ENCODE data around the gene GLIPR1L2. TPM values are rescaled to one million over a fixed set of nuclear protein-coding genes. Genes with fewer than 3 reads are reported as not detected.
"Not testable (repeated sequence)": the region's sequence is repeated elsewhere in the genome, so short reads cannot be mapped to it uniquely, and the experiment has no call there.

Gene GLIPR1L2
- total RNA-seq, 1 donor from 2014 or later, result 2.1 TPM

DNA sequence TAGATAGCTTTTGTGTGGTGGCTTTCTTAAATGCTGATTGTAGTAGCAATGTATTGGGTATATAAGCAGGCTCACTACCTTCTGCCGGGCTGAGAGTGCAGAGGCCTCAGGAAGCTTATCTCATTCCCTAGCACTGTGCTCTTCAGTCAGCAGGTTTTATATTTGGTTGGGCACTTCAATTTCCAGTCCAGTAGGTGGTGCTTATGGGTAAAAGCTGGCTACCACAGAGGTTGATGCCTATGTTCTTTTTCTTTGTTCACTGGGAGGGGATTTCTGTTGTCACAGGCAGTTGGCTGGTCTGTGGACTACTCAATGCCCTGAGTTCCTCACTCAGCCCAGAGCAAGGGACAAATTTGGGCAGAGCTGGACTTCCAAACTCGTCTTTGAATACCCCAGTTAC lies 46.7 kb downstream of the GLIPR1L2 start:
- no peak for DNase-seq

DNA sequence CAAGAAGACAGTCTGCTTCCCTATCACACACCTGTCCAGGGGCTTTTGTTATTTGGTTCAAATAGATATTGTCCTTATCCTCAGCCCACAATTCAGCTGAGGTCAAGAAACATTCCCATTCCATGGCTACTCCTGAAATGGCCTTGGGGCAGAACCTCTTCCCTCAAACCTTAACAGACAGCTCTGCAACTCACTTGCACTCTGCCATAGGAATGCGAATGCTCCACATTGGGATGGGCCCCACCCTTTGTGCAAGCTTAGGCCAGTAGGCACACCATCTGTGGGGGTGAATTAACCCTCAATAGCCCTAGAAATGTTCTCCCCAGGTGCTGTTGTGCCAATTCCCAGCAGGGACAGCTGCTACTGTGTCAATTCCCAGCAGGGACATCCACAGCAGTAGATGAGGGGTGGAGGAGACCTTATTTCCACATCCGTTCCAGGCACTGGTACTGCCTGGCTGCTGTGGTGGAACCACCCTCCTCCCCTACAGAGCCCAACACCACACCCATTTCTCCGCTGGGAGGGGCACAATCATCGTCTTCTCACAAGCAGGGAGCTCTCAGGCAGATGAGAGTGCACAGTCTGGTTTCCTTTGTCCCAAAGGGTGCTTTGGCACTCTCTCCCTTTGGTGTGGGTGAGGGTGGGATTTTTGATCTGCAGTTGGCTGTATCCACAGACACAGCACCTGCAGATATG lies 47.3 kb downstream of the GLIPR1L2 start:
- no peak for DNase-seq

DNA sequence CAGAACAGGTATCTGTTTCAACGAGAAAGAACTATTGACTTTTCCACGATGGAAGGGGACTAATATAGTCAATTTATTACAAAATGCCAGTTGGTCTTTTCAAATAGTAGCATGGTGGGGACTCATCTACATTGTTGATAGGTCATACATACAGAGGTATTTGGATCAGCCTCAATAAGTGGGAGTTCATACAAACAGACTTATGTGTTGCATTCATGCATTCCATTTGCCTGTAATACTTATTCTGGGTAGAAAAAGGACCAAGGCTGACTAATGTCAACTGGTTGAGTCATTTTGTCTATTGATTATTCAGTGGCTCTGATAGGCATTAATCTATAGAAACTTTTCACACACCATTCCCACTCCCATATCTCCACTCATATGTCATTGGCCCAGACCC lies 48.2 kb downstream of the GLIPR1L2 start:
- no peak for DNase-seq

DNA sequence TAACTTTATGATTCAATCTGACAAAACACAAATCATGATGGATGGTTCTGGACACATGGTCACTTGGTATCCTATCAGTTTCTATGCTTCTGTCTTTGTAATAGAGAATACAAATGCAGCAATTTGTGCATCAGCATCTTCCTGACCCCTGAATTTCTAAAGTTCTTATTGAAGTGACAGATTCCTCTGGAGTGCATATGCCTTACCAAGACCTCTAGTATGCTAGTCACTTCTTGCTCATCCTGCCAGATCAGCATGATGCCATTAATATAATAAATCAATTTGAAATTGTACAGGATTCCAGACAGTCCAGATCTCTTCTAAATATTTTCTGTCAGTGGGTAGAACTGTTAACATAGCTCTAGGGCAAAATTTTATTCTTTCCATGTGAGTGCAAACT lies 49.0 kb downstream of the GLIPR1L2 start:
- no peak for DNase-seq

DNA sequence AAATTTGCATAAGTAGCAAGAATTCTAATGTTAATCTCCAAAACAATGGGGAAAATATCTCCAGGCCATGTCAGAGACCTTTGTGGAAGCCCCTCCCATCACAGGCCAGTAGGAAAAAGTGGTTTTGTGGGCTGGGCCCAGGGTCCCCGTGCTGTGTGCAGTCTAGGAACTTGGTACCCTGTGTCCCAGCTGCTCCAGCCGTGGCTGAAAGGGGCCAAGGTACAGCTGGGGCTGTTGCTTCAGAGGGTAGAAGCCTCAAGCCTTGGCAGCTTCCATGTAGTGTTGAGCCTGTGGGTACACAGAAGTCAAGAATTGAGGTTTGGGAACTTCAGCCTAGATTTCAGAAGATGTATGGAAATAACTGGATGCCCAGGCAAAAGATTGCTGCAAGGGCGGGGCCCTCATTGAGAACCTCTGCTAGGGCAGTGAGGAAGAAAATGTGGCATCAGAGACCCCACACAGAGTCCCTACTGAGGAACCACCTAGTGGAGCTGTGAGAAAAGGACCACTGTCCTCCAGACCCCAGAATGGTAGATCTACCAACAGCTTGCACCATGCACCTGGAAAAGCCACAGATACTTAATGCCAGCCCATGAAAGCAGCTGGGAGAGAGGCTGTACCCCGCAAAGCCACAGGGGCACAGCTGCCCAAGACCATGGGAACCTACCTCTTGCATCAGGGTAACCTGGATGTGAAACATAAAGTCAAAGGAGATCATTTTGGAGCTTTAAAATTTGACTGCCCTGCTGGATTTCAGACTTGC lies 51.0 kb downstream of the GLIPR1L2 start:
- DNase-seq, result not testable (repeated sequence)

DNA sequence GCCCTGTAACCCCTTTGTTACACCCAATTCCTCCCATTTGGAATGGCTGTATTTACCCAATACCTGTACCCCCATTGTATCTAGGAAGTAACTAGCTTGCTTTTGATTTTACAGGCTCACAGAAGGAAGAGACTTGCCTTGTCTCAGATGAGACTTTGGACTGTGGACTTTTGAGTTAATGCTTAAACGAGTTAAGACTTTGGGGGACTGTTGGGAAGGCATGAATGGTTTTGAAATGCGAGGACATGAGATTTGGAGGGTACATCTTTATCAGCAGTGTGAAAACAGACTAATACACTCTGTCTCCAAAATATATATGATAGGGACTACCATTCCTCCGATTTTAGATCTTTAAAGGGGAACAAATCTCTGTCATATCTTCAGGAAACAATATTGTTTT lies 51.6 kb downstream of the GLIPR1L2 start:
- not testable (repeated sequence) for DNase-seq

DNA sequence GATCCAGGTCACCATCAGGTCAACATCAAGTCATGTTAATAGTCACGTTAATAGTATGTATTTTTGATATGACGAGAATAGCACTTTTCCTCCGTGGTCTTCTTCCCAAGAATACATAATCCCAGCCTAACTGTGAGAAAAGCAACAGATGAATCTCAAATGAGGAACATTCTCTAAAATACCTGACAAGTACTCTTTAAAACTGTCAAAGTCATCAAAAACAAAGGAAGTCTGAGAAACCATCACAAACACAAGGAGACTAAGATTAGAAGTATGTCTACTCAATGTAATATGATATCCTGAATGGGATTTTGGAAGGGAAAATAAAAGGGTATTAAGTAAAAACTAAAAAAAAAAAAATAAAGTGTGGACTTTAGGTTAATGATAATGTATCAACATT lies 52.8 kb downstream of the GLIPR1L2 start:
- DNase-seq, result no peak

DNA sequence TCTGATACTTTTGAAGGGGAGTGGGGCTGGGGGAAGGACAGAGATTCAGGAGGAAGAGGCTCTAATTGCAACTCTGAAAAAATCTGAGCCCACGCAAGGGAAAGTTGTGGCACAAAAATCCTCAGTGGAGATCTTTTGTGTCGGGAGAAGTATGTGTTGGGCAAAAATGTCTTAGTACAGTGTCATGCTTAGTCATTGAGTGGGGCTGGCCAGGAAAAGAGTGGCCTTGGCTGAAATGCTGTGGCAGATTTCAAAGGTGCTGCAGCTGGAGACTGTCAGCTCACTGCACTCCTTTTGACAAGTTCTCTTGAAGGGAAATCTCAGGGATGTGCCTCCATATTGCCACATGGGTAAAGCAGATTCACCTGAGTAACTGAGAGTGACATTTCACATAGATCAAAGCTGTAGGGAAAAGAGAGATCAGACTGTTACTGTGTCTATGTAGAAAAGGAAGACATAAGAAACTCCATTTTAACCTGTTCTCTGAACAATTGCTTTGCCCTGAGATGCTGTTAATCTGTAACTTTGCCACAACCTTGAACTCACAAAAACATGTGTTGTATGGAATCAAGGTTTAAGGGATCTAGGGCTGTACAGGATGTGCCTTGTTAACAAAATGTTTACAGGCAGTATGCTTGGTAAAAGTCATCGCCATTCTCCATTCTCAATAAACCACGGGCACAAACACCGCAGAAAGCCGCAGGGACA lies 53.7 kb downstream of the GLIPR1L2 start:
- no peak for DNase-seq

DNA sequence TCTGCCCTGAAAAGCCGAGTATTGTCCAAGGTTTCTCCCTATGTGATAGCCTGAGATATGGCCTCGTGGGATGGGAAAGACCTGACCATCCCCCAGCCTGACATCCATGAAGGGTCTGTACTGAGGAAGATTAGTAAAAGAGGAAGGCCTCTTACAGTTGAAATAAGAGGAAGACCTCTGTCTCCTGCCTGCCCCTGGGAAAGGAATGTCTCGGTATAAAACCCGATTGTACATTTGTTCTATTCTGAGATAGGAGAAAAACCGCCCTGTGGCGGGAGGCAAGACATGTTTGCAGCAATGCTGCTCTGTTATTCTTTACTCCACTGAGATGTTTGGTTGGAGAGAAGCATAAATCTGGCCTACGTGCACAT lies 54.2 kb downstream of the GLIPR1L2 start:
- not testable (repeated sequence) for DNase-seq

DNA sequence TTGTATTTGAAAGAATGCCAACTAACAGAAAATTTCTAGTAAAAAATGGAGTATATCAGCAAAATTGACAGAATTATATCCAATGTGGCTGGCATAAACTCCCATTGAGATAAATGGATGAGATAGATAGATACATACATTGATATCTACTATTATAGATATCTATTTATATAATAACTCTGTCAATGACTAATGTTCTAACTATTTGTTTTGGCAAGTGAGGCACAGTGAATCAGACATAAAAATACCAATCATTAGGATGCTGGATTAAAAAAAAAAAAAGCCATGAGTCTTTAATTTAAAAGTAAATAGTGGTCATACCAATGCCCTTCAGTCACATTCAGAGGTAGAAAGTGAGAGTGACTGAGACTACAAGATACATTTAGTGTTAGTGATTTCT lies 56.0 kb downstream of the GLIPR1L2 start:
- no peak for DNase-seq

DNA sequence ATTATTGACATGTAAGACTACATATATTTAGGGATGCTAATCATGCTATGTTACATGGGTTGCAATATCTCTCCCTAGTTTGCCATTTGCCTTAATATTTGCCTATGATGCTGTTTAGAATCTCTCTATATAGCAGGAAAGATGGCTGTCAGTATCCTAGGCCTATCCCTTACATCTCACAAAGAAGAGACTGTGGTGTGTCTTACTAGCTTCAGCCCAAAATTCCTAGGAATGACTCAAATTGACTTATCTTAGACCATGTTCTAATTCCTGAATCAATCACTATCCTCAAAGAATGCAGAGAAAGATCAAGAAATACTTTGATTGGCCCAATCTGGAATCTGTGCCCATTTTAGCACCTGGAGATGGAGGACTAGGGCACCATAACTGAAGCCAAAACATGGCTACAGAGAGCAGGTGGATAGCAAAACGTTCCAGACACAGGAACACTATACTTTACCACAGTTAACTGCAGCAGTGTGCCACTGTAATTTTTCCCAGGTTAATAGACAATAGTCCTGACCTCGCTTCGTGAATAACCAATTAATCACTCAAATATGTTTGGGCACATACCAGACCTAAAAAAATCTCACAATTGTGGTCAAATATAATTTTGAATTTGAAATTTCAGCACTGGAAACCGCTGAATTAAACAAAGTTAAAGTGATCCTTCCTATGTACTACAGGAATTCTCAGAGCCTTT lies 57.0 kb downstream of the GLIPR1L2 start:
- DNase-seq, result no peak

DNA sequence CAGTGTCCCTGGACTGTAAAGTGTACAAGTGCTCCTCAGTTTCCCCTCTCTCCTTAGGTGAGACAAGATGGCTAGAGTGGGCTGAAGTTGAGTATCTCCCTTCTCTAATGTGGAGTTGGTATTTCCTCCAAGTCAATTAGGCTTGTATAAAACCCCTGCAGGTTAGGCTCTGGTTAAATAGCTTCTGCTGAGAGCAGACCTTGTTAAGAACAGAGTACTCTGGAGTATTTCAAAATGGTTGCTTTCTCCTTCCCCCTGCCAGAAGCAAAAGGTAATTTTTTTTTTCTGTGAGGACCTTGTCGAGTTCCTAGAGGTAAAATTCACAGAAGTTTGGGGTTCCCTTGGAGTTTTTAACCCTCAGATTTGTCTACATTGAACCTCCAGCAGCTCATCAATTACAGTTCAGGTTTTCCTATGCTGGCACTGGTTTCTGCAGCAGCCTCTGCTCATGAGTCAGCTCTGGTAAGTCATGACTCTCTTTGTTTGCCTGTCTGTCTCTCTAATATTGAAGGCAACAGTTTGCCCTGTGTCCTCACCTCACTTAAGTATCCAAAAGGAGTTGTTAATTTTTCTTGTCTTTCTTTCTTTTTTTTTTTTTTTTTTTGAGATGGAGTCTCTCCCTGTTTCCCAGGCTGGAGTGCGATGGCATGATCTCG lies 61.9 kb downstream of the GLIPR1L2 start:
- no peak for DNase-seq

DNA sequence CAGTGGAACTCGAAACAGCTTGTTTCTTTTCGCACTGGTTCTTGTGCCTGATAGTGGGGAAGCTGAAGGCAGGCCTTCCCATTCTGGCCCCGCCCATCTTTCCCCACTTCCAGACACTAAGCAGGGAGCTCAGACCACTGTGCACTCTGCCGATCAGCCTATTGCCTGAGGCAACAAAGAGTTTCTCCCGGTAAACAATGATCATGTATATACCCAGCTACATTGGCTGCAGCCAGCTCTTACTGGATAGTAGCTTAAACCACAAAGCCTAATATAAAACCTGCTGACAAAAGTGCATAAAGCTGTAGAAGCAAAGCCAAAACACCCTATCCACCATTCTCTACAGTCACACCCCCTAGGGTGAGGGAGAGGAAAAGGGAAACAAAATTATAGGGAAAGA lies 65.0 kb downstream of the GLIPR1L2 start:
- no peak for DNase-seq

DNA sequence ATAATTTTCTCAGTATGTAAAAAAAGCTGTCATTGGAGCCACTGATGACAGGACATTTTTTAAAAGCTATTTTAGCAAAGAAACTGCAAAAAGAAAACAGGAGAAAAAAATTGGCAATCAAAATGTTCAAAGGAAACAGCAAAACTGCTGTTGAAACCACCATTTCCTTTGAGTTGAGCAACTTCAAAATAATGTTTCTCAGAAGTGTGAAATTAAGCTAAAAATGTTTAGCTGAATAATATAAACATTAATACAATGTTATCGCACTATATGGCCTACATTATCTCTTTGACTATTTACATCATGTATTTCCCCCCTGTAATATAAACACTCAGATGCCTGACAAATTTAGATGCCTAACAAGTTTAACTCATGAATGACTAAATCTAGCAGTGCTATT lies 66.3 kb downstream of the GLIPR1L2 start:
- no peak for DNase-seq

DNA sequence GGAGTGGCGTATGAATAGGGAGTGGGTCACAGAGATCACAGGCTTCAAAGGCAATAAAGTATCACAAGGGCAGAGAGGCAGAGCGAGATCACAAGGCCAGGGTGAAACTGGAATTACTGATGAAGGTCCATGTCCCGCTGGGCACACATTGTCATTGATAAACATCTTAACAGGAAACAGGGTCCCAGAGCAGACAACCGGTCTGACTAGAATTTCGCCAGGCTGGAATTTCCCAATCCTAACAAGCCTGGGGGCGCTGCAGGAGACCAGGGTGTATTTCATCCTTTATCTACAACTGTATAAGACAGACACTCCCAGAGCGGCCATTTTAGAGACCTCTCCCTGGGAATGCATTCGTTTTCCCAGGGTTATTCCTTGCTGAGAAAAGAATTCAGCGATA lies 67.0 kb downstream of the GLIPR1L2 start:
- DNase-seq, result not testable (repeated sequence)

DNA sequence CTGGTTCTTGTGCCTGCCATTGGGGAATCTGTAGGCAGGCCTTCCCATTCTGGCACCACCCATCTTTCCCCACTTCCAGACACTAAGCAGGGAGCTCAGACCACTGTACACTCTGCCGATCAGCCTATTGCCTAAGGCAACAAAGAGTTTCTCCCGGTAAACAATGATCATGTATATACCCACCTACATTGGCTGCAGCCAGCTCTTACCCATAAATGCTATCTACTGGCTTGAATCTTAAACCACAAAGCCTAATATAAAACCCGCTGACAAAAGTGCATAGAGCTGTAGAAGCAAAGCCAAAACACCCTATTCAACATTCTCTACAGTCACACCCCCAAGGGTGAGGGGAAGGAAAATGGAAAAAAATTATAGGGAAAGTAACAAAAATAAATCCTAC lies 68.9 kb downstream of the GLIPR1L2 start:
- DNase-seq, result no peak

DNA sequence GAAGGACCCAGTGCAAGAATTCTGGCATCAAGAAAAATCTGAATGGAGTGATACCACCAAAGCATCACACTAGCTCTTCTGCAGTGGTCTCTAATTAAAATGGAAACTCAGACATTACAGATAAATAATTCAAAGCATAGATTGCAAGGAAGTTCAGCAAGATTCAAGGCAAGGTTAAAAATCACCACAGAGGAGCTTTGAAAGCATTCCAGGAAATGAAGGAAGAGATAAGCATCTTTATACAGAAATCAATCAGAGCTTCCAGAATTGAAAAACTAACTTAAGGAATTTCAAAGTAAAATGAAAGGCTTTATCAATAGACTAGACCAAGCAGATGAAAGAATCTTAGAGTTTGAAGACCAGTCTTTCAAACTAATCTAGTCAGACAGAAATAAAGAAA lies 69.3 kb downstream of the GLIPR1L2 start:
- DNase-seq, result no peak

DNA sequence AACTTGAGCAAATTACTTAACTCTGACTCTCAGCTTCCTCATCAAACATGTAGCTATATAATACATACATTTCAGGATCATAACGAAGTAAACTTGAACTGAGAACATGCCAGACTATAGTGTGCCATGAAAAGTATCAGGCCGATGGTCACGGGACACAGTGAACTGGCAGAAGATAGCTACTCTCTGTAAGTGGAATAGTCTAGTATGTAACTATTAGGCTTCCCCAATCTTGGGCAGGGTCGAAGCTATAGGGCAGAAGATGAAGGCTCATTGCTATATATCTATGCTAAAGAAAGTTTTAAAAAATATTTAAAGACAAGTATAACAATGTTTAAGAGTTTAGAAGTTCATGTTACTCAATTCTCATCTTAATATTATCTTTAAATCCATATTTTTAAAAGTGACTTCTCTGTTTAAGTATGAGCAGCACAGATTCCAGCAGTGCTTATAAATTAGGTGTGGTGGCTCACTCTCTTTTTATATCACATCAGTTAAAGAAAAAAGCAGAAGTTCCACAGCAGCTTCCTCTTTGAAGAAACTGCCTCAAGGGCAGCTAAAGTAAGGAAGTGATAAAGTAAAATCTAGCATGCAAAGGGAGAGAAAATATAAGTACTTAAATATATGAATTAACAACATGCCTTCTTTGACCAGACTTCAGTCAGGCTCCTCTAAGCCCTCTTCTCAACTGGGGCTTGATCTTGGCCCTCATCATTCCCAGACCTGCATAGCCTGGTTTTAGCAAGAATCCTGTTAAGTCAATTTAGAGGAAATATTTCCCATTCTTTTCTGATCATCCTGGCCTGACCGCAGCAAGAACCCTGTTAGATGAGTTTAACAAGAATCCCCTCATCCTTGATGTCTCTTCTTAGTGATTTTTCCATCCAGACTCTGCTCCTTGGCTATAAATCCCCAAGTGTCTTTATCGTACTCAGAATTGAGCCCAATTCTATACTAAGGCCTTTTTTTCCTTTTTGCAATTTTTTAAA lies 81.3 kb downstream of the GLIPR1L2 start:
- DNase-seq, result no peak

DNA sequence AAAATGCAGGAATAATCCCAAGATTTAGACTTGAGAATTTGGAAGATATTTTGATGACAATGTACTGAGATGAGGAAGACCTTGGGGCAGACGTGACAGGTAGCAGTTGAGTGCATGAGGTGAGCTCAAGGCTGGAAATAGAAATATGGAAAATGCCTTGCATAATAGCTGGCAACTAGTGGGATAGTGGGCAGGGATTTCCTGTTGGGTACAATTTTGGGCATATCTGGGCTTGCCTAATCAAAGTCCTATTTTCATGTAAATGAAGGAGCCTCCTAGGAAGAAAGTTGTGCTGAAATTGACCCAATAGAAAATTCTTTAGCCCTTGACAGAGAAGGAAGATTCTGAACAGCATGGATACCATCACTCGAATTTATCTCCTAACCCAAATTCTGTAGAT lies 83.2 kb downstream of the GLIPR1L2 start:
- DNase-seq, result no peak

DNA sequence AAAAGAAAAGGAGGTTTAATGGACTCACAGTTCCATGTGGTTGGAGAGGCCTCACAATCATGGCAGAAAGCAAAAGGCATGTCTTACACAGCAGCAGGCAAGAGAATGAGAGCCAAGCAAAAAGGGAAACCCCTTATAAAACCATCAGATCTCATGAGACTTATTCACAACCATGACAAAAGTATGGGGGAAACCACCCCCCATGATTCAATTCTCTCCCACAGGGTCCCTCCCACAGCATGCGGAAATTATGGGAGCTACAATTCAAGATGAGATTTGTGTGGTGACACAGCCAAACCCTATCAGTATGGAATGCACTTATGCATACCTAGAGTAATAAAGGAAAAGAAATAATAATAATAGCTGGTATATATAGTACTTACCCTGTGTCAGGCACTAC lies 85.2 kb downstream of the GLIPR1L2 start:
- no peak for DNase-seq

DNA sequence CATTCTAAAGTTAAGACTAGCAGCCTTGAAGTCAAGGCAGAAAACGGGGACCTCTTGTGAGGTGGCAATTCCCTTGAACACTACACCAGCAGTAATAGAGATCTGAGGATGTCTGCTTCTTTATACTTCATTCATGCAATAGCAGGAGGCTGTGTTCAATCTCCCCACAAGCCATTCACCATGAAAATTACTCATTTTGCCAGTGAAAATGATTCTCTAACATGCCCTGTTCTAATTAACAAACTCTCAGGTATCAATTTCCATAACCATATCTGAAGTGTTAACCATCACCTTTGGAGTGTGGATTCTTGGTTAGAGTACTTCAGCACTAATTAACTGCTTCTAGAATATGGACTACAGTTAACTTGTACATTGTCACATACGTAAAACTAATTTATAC lies 86.2 kb downstream of the GLIPR1L2 start:
- no peak for DNase-seq
